Amygdala (tissue), 56 donors: ENCODE data around the gene COQ3.
"Not testable (repeated sequence)": the region's sequence is repeated elsewhere in the genome, so short reads cannot be mapped to it uniquely, and the experiment has no call there.

Experiments
- DNase-seq, 56 donors: peaks; one replicate each; lab custom pipeline; 2025; lab: John Stamatoyannopoulos, UW

COQ3 gene

DNA sequence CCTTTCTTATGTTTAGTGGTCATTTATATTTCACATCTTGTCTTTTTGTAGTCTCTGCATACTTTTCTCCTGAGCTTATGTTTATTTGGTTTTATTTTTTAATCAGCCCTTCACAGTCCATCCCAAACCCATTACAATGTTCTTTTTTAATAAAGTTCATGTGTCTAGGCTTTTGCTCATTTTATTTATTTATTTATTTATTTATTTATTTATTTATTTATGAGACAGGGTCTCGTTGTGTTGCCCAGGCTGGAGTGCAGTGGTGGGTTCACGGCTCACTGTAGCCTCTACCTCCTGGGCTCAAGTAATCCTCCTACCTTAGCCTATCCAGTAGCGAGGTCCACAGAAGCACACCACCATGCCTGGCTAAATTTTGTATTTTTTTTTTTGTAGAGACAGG lies 3.1 kb downstream of the COQ3 start:
- DNase-seq: no peak

DNA sequence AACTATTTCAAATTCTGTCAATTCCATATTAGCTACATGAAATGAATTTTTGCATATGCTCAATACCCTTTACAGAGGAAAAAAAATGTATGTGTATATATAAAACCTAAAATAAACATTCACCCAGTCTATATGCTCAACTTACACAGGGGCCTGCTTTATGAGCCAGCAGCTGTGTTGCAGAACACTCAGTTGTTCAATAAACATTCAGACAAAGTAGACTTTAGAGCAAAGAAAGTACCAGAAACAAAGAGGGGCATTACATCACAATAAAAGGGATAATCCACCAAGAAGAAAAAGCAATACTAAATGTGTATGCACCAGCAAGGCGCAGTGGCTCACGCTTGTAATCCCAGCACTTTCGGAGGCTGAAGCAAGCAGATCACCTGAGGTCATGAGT lies 9.5 kb downstream of the COQ3 start:
- no peak for DNase-seq

DNA sequence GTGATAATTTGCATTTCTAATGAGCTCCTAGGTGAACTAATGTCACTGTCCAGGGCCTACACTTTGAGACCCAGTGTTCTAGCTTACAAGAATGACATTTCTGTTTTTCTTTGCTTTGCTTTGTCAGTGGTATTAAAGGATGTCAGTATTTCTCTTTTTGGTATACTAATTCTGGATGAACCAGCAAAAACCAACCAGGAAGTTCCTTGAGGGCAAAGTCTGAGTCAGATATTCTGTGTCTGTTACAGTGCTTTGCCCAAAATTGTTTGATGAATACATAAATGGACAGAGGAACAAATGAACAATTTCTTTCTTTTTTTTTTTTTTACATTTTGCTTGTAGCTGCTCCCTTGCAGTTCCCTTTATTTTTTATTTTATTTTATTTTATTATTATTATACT lies 15.4 kb downstream of the COQ3 start:
- DNase-seq: no peak

DNA sequence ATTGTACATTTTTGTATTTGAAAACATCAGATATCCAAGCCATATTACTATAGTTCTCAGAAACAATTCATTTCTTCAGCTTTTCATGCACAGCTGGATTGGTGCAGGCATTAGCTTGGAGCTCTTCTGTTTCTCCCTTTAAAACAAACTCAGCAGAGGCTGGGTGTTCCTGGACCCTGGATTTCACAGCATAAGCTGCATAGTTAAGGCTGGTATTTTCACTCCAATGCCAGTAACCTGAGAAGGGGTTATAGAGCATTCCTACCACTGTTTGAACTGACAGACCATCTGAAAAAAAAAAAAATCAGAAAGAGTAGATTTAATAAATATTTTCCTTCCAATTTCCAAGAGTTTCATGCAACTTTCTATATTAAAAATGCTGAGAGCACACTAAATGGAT lies 24.5 kb downstream of the COQ3 start:
- no peak for DNase-seq

DNA sequence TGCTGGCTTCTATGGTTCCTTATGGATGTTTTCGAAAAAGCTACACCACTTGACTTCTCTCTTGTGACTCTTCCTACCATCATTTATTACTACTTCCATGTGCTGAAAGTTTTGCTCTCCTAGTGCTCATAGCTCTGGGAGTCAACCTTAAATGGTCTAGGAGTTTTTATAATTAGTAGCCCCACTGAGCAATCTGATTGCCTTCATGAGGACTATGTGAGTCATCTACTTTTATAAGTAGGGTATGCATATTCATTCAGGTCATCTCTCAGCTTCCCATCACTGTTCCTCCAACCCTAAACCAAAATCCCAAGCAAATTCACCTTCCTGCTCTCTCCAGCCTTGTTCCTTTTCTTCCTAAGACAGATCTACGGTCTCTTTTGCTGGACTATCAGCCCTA lies 27.1 kb downstream of the COQ3 start:
- DNase-seq: no peak

DNA sequence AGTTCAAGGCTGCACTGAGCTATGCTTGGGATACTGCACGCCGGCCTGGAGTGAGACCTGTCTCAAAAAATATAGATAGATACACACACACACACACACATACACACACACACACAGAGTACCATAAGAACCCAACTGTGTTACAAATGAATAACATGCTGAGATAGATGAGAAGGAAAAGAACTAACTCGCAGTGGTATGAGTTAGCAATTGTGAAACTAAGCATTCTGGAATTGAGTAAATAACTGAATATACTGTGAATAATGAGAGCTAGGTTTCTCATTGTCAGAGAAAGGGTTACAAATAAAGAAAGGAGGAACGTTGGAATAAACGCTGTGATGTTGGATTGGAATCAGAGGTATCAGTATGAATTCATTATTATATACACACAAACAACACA lies 30.0 kb downstream of the COQ3 start:
- DNase-seq: no peak

DNA sequence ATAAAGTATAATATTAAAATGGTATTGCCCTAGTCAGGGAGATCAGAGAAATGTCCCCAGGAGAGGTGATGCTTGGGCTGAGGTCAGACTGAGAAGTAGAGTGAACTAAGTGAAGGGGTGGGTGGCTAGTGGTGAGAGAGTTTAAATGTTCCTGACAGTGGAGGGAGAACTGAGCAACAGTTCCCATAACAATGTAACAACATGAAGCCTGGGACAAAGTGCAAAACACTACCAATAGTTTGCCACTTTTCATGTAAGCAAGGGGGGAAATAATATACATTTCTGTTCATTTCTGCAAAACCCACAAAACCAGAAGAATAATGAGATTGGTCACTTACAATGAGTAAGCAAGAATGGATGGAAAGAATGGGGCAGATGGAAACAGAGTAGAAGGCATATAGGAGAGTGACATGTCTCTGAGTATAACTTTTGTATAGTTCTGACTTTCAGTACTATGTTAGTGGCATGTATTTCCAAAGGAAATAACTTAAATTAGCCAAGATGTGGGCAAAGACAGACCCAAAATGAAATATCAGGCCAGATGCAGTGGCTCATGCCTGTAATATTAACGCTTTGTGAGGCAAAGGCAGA lies 31.2 kb downstream of the COQ3 start:
- no peak for DNase-seq

DNA sequence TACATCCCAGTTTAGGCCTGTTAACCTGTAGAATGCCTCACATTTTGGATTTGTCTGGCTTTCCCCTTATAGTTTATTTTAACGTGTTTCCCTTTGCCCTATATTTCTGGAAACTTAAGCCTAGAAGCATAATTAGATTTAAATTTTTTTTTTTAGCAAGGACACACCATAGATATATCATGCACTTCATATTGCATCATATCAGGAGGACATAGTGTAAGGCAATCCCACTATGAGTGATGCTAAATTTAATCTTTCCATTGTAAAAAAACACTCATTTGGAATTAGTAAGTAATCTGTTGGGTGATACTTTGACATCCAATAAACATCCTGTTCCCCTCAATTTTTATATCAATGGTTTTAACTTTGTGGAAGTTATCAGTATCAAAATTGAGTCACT lies 34.2 kb downstream of the COQ3 start:
- DNase-seq: no peak

DNA sequence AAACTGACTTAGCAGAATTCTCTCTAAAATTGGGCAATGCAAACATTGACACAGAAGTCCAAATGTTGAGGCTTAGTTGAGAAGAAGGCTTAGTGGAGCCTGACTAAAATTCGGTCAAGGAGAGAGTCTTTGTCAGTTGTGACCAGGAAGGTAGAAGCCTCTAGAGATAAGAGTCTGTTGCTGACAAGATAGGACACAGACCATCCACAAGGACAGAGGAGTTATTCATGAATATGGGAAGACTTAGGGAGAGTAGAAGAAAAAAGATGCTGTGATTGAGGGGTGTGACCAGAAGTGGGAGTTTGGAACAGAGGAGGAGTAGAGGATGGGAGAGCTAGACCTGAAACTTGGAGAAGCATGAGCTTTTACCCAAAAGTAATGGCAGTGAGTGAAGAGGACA lies 37.4 kb downstream of the COQ3 start:
- no peak for DNase-seq

DNA sequence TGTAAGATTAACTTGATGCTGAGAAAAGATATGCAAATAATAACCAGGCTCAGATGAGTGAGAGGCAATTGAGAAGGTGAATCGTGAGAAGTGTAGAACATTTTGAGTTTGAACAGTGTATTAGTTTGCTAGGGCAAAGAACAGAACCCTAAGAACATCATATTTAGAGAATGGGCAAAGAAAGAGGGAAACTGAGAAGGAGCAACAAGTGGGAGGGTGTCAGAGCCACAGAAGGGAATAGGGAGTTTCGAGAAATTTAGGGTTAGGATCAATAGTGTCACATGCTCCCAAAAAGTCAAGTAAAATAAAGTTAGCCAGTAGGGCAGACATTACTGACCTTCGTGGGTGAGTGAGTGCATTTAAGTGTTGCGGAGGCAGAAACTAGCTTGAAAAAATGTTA lies 39.0 kb downstream of the COQ3 start:
- no peak for DNase-seq

DNA sequence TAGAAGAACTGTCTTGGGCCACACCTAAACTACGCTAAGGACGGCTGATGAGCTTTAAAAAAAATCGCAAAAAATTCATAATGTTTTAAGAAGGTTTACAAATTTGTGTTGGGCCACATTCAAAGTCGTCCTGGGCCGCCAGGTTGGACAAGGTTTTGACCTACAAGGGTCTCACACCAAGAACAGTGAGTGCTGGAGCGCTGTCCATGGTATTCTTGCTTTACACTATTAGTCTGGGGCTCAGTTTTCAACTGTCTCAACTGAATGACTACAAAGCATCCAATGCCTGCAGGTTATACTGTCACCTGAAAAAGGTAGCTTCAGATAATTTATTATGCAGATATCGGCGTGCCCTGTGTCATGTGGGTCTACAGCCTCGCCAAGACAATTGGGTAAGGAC lies 40.9 kb downstream of the COQ3 start:
- no peak for DNase-seq

DNA sequence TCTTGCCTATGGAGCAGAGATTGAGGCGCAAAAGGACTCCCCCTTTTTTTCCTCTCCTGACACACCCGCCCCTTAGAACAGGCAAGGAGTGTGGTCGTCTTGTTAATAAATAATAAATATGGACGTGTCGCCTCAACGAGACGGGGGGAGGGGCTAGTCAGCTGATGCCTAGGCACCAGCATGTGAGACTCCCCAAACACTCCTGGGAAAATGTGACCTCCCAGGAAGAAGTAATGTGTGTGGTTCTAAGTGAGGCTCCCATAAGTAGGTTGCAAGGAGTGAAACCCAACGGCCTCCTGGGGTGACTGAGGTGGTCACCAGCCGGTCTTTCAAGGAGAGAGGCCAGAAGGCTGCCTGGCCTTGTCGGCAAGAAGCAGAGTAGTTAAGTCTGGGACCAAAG lies 43.4 kb downstream of the COQ3 start:
- DNase-seq: peak in 6 of 56 donors; percentile 2 to 8 (median 4)

DNA sequence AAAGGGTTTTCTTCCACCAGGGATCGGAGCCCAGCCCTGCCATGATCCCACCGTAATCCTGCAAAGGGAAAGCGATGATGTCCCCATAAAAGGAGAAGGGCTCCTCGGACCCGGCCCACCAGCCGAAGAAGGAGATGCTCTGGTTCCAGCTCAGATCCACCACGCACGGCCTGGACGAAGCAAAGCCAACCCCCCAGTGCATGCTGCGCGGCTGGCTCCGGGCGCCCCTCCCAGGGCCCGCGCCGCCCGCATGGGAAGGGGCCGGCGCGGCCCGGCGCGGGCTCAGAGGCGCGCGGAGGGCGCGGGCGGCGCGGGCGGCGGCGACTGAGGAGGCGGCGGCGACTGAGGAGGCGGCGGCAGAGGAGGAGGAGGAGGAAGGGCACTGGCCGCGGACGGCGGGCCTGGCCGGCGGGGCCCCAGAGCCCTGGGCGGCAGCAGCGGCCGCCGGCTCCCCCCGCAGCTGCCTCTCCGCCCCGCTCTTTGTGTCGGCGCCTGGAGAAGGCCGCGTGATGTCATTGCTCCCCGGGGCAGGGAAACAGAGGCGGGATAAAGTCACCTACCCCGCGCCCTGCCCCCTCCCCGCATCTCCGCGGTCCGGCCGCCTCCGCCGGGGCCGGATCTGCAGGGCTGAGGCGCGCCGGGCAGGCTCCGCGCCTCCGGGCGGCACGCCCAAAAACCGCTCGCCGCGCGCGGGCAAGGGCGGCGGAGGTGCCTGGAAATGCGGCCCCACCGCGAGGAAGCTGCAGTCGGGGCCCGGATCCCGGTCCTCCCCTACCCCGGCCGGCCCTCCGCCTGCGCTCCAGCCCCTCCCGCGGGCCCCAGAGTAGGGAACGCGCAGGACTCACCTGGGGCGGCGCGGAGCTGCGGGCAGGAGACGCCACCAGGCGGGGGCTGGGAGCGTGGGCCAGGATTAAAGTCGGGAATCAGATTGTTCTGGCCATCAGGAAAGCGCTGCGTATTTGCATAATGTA lies 44.5 kb downstream of the COQ3 start, which contains the start of gene FAXC:
TSS of gene FAXC (minus strand) at position 504 of the 971 bp plus-strand sequence. CDS start at position 202, 302 bp downstream.
- DNase-seq: peak in 29 of 56 donors; percentile 3 to 70 (median 36)

DNA sequence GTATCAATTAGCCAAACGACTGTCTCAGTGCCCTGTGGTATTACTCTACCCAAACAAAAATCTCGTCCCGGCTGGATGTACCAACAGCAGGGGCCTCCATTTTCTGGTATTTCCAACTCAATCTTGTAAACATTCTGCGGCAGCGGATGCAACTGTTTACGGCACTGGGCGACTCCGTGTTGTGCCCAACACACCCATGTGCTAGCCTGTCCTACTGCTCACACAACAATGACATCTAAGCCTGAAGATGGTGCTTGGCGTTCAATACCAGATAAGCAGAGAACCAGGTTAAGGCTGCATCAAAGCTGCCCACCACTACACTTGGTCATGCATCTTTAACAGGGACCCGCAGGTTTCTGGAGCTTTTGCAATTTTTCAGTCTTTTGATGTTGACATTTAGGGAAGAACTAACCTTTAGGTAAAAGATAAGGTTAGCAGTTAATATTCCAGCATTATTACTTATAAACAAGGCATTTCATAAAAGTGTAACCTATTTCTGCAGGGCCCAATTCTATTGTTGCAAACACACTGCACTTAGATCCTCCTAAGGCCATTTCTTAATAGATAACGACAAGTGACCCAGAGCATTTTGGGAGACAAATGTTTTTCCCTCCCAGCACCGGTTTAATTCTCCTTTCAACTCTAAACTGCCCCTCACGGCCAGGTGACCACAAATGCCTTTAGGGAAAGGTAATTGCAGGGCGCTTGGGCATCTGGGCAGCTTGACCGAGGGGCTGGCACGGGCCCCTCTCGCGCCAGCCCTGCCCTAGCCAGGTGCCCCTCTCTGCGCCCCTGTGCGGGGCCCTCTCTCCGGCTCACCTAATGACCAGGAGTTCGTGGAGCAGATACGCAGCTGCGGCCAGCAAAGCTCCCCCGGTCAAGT lies 45.5 kb downstream of the COQ3 start:
- peak in 10 of 56 donors; percentile 6 to 33 (median 21) for DNase-seq

DNA sequence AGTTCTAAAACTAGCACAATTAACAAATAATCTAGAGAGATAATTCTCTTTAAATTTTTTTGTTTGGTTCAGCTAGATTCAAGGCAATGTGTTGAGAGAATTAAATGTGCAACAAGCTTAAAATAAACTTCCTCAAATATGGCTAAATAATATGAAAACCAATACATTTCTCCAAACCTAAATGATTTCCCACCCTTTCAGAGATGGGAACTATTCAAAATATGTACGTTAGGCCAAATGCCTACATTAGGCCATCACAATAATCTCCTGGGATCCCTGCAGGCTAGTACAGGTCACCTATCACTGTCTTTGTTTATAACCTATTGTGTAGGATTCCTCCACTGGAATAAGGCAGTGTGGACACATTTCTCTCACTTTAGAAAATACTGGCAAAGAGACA lies 46.2 kb downstream of the COQ3 start:
- no peak for DNase-seq

DNA sequence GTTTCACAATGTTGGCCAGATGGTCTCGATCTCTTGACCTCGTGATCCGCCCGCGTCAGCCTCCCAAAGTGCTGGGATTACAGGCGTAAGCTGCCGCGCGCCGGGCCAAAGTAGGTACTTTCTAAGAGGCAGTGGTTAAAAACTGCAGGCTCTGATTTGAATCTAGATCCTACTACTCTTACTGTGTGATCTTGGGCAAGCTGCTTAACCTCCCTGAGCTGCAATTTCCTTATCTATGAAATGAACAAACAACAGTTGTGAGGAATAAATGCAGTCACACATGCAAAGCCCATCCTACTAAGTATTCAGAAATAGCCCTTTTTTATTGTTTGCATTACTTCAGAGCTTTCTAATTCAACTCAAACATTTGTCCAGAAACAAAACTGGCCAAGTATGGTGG lies 47.4 kb downstream of the COQ3 start:
- DNase-seq: no peak

DNA sequence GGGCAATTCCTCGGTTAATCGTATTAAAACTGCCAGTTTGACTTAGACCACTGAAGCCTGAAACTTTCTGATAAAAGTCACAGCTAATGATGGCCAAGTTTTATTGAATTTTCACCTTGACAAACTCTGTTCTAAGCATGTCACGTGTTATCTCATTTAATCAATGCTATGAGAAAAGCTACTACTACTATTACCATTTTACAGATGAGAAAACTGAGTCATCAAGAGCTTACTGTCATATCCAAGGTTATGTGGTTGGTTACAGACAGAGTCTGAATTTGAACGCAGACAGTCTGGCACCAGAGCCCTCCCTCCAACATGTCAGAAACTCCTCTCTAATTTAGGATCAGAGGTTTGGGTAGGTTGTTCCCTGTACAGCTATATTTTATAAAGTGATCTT lies 48.8 kb downstream of the COQ3 start:
- DNase-seq: no peak

DNA sequence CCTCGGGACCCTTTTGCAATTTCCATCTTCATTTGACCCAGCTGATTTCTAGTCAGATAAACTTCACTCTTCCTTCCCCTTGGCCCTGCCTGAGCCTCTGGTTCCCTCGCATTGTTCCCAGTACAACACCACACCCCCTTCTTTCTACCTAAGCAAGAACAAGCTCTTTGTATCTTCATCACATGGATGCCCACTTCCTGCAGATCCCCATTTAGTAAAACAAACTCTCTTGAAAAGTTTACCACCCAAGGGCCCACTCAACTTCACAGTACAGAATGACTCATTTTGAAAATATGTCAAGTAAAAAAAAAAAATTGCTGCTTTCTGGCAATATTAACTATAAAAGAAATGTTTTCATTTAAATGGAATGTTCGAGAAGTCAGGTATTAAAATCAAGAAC lies 49.7 kb downstream of the COQ3 start:
- DNase-seq: no peak

DNA sequence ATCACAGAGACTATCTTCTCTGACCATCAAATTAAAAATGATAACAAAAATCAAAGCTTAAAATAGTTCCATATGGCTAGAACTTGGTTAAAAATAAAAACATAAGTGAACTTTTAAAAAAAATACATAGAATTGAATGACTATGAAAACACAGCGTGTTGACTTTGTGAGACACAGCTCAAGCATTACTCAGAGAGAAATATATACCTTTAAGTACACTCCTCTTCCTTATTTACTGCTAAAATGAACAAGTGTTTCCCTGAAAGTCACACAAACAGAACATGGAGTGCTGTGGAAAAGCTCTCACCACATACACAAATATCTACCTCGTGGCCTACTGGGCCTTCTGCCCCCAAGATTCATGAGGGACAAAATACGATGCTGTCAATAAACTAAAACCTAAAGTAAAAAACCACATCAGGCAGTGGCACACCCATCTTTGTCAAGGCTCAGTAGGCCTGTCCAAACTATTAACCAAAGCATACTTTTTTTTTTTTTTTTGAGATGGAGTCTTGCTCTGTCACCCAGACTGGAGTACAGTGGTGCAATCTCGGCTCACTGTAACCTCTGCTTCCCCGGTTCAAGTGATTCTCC lies 52.0 kb downstream of the COQ3 start:
- DNase-seq: no peak

DNA sequence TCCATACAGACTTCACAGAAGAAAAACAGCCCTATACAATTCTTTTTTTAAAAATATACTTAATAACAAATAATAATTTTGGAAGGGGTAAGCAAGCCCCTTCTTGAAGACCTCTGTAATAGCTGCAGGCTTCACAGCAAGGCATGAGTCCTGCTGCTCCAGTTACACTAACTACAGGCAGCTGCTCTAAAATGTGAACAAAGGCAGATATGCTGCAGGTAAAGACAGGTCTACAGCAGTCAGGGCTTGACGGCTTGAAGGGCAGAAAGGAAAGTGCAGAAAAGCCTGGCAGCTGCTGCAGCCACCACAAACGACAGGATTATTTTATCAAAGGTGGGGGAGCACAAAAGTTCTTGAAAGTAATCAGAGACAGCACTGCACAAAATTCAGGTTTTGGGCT lies 55.8 kb downstream of the COQ3 start:
- no peak for DNase-seq

DNA sequence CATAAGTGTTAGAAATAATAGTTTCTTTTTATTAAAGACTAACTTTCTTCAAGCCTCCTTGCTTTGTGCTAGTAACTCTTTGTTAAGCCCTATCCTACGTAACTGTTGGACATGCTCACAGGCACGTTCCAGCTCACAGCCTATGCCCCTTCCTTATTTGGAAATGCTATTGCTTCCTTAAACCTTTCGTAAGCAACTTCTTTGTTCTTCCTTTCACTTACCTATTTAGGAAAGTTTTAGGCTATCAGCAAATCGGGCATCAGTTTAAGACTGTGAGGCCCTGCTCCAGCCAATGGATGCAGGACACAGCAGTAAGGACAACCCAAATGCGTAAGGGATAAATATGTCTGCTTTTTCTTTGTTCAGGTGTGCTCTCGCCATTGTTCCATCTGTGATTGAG lies 58.7 kb downstream of the COQ3 start:
- not testable (repeated sequence) for DNase-seq
